HG03469 (cell line): ENCODE results near the gene OBP2A.
"Not testable (repeated sequence)": the region's sequence is repeated elsewhere in the genome, so short reads cannot be mapped to it uniquely, and the experiment has no call there.

Experiments
- ATAC-seq: cut with Tn5 transposase; IDR thresholded peaks from one replicate; pipeline ENCODE4 v1.9.1; 2021; ENCODE audit warnings: mild to moderate bottlenecking, moderate library complexity, moderate number of reproducible peaks; ENCODE audit not compliant: unreplicated experiment

The OBP2A gene

GRCh38 chr9:135545646-135546176, at the start of gene OBP2A:
Gene OBP2A (plus strand): TSS chr9:135546126. CDS start chr9:135546181, 55 bp downstream.
- ATAC-seq: not testable (repeated sequence)

- ATAC-seq: no peak
Measured at GRCh38 chr9:135498381-135499126, 47.4 kb upstream of the OBP2A start.

GRCh38 chr9:135499326-135500070, 46.4 kb upstream of the OBP2A start:
- ATAC-seq: no peak

GRCh38 chr9:135500071-135500524, 45.8 kb upstream of the OBP2A start:
- ATAC-seq: no peak

GRCh38 chr9:135500525-135501260, 45.2 kb upstream of the OBP2A start, which contains the start of gene MRPS2:
Gene MRPS2 (plus strand): TSS chr9:135500682. CDS start chr9:135500711, 29 bp downstream.
- peak; percentile 66 for ATAC-seq

- no peak for ATAC-seq
Measured at GRCh38 chr9:135501261-135502167, 44.4 kb upstream of the OBP2A start.

GRCh38 chr9:135502168-135502872, 43.6 kb upstream of the OBP2A start:
- ATAC-seq: no peak

- ATAC-seq: no peak
Measured at GRCh38 chr9:135502873-135503321, 43.0 kb upstream of the OBP2A start.

GRCh38 chr9:135503371-135504261, 42.3 kb upstream of the OBP2A start:
- no peak for ATAC-seq

GRCh38 chr9:135504262-135505243, 41.4 kb upstream of the OBP2A start:
- ATAC-seq: no peak

- ATAC-seq: no peak
Measured at GRCh38 chr9:135505406-135506187, 40.3 kb upstream of the OBP2A start.

GRCh38 chr9:135506327-135507103, 39.4 kb upstream of the OBP2A start:
- no peak for ATAC-seq

GRCh38 chr9:135507104-135508035, 38.6 kb upstream of the OBP2A start:
- ATAC-seq: no peak

GRCh38 chr9:135508211-135508820, 37.6 kb upstream of the OBP2A start:
- no peak for ATAC-seq
